Ascending aorta (tissue), 2 donors: Measurements from ENCODE around the gene INO80D. TPM values are rescaled to one million over a fixed set of nuclear protein-coding genes. Genes with fewer than 3 reads are reported as not detected.
A peak's percentile ranks its signal among the peaks of the same experiment; 100 is the strongest.

Experiments used
- DNase-seq, 2 donors: peaks; one replicate each; pipeline ENCODE4 v3.0.0-alpha.2; 2019; ENCODE audit warnings: low spot score in 2 of 2
- H3K27ac ChIP-seq, 2 donors: fragments of 200-600 bp; sonication (generic); one replicate each; pipeline ENCODE4 v1.5.1; 2016 to 2017; ENCODE audit warnings: mild to moderate bottlenecking in 1 of 2
- H3K27me3 ChIP-seq: fragments of 200-600 bp; sonication (generic); one replicate; pipeline ENCODE4 v1.5.1; 2017
- H3K36me3 ChIP-seq, 2 donors: fragments of 200-600 bp; sonication (generic); one replicate each; pipeline ENCODE4 v1.5.1; 2016
- H3K4me1 ChIP-seq, 2 donors: fragments of 200-600 bp; sonication (generic); one replicate each; pipeline ENCODE4 v1.5.1; 2016 to 2017; ENCODE audit warnings: mild to moderate bottlenecking in 1 of 2
- H3K4me3 ChIP-seq, 2 donors: fragments of 200-600 bp; sonication (generic); one replicate each; pipeline ENCODE4 v1.5.1; 2016 to 2017; ENCODE audit warnings: mild to moderate bottlenecking in 1 of 2
- H3K9me3 ChIP-seq, 2 donors: fragments of 200-600 bp; sonication (generic); one replicate each; pipeline ENCODE4 v1.5.1; 2016
- intact Hi-C: fragments of 100-400 bp; cut with DNase I; formaldehyde crosslinking; loops from one replicate; pipeline ENCODE4 v1.15.1; 2023
- total RNA-seq: library from RNA; depleted of rRNA; stranded (reverse); fragments of >200 nt; gene quantifications from one replicate; pipeline ENCODE4 v1.1.0, GENCODE V29; 2016
- TF ChIP-seq, protein P1 (sequence below), 3 experiments: fragments of 200-600 bp in 2 of 3; fragments of 450-650 bp in 1 of 3; sonication (generic) in 2 of 3; IDR thresholded peaks; one replicate each; pipeline ENCODE4 v1.5.1; 2016 to 2019; ENCODE audit warnings: antibody characterized with exemption in 3 of 3, mild to moderate bottlenecking in 1 of 3, moderate library complexity in 1 of 3

The INO80D gene
- total RNA-seq, 1 donor from 2014 or later: 10.1 TPM

GRCh38 chr2:206011795-206012194, 74.2 kb downstream of the INO80D start:
- H3K4me3 ChIP-seq: no peak overlapping the region
- no peak for DNase-seq
- H3K9me3 ChIP-seq: no peaks in the 10 kb centered on the region
- no peak overlapping the region for H3K27ac ChIP-seq
- H3K36me3 ChIP-seq: peaks cover 47 to 66% of the 10 kb centered on the region in 2 donors
- TF ChIP-seq, protein P1, sequence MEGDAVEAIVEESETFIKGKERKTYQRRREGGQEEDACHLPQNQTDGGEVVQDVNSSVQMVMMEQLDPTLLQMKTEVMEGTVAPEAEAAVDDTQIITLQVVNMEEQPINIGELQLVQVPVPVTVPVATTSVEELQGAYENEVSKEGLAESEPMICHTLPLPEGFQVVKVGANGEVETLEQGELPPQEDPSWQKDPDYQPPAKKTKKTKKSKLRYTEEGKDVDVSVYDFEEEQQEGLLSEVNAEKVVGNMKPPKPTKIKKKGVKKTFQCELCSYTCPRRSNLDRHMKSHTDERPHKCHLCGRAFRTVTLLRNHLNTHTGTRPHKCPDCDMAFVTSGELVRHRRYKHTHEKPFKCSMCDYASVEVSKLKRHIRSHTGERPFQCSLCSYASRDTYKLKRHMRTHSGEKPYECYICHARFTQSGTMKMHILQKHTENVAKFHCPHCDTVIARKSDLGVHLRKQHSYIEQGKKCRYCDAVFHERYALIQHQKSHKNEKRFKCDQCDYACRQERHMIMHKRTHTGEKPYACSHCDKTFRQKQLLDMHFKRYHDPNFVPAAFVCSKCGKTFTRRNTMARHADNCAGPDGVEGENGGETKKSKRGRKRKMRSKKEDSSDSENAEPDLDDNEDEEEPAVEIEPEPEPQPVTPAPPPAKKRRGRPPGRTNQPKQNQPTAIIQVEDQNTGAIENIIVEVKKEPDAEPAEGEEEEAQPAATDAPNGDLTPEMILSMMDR (IDR thresholded peaks at IDR 0.05): no peak
- H3K4me1 ChIP-seq: no peaks in the 10 kb centered on the region
- H3K27me3 ChIP-seq: no peaks in the 10 kb centered on the region
- intact Hi-C loops: no loop called here

DNA sequence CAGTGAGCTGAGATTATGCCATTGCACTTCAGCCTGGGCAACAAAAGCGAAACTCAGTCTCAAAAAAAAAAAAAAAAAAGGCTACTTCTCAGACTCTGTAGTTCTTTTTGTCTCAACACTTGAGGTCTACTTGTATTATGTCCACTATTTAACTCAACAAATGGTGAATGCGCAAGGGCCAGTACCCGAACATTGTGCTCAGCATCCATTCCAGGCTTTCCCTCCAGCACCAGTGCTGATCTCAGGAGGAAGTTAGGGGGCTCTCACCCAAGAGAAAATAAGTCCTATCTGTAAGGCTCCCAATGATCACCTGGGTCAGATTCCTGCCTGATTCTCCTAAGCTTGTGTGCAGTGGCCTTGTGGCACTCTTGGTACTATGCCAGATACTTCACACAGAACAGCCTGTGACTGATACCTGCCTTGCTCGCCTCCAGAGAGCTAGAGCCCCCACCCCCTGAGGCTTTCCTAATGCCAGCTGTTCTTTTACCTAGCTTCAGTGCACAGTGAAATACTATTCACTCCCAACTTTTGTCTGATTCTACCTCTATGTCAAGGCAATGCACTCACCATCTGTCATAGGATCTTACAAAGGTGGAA, 74.9 kb downstream of the INO80D start:
- Histone ChIP-seq H3K4me3 (no peak overlapping the region), H3K4me1 (no peaks in the 10 kb centered on the region), H3K36me3 (peaks cover 47 to 66% of the 10 kb centered on the region in 2 donors), H3K27ac (no peak overlapping the region), H3K9me3 (no peaks in the 10 kb centered on the region), H3K27me3 (no peaks in the 10 kb centered on the region)
- TF ChIP-seq, protein P1 (IDR thresholded peaks at IDR 0.05): no peak
- DNase-seq: no peak
- intact Hi-C loops: no loop called here

GRCh38 chr2:206004004-206004693, 81.8 kb downstream of the INO80D start:
- Histone ChIP-seq H3K36me3 (peaks cover 32 to 57% of the 10 kb centered on the region in 2 donors), H3K27me3 (no peaks in the 10 kb centered on the region), H3K9me3 (no peaks in the 10 kb centered on the region), H3K4me1 (no peaks in the 10 kb centered on the region), H3K27ac (no peak overlapping the region), H3K4me3 (no peak overlapping the region)
- intact Hi-C loops: no loop called here
- TF ChIP-seq, protein P1 (IDR thresholded peaks at IDR 0.05): peak in 1 of 3 experiments; percentile 19
- no peak for DNase-seq

GRCh38 chr2:206002440-206002839, 83.5 kb downstream of the INO80D start:
- intact Hi-C loops: no loop called here
- TF ChIP-seq, protein P1 (IDR thresholded peaks at IDR 0.05): no peak
- Histone ChIP-seq H3K36me3 (peaks cover 28 to 47% of the 10 kb centered on the region in 2 donors), H3K4me1 (no peaks in the 10 kb centered on the region), H3K27me3 (no peaks in the 10 kb centered on the region), H3K9me3 (no peaks in the 10 kb centered on the region), H3K4me3 (no peak overlapping the region), H3K27ac (no peak overlapping the region)
- no peak for DNase-seq

GRCh38 chr2:206001912-206002311, 84.1 kb downstream of the INO80D start:
- Histone ChIP-seq H3K9me3 (no peaks in the 10 kb centered on the region), H3K27me3 (no peaks in the 10 kb centered on the region), H3K4me1 (no peaks in the 10 kb centered on the region), H3K4me3 (no peak overlapping the region), H3K27ac (no peak overlapping the region), H3K36me3 (peaks cover 24 to 42% of the 10 kb centered on the region in 2 donors)
- TF ChIP-seq, protein P1 (IDR thresholded peaks at IDR 0.05): no peak
- intact Hi-C loops: no loop called here
- no peak for DNase-seq
